Panc1 (cell line): Measurements from ENCODE around the gene RAP1GAP2. TPM values are rescaled to one million over a fixed set of nuclear protein-coding genes. Genes with fewer than 3 reads are reported as not detected.

ENCODE experiments used
- ATAC-seq: fragments of 200-7000 bp; cut with Tn5 transposase; 2 replicates; pipeline ENCODE4 v1.9.1; 2020; ENCODE audit warnings: mild to moderate bottlenecking, moderate library complexity
- BruUV-seq: library from RNA; stranded (reverse); fragments of 400-500 nt; replicated peaks from 2 replicates; lab custom pipeline; 2021; lab: Mats Ljungman, UMichigan
- CTCF ChIA-PET: fragments of 300-600 bp; sonication (Branson Sonifier 250); formaldehyde crosslinking; loops from one replicate; lab custom pipeline; 2022; ENCODE audit warnings: antibody characterized with exemption; lab: Charles Lee
- POLR2A ChIA-PET: fragments of 300-600 bp; sonication (Branson Sonifier 250); formaldehyde crosslinking; loops from one replicate; lab custom pipeline; 2022; ENCODE audit warnings: antibody characterized with exemption; lab: Charles Lee
- DNase-seq: peaks from one replicate; pipeline ENCODE4 v3.0.0-alpha.2; 2010; ENCODE audit warnings: low read depth, low spot score
- H3K27ac ChIP-seq: 2 replicates; pipeline ENCODE4 v1.5.1; 2011; ENCODE audit warnings: mild to moderate bottlenecking, low read length, inconsistent platforms
- H3K27me3 ChIP-seq: fragments of 200-500 bp; sonication (Bioruptor generic); 2 replicates; pipeline ENCODE4 v1.6.0; 2014; ENCODE audit warnings: low read length, inconsistent platforms; ENCODE audit not compliant: control insufficient read depth, insufficient read depth
- H3K36me3 ChIP-seq: fragments of 200-500 bp; sonication (Bioruptor generic); 2 replicates; pipeline ENCODE4 v1.5.1; 2014; ENCODE audit warnings: inconsistent platforms, mild to moderate bottlenecking, low read length, moderate library complexity; ENCODE audit not compliant: control insufficient read depth, insufficient read depth
- H3K4me1 ChIP-seq: 2 replicates; pipeline ENCODE4 v1.5.1; 2011; ENCODE audit warnings: inconsistent platforms, mild to moderate bottlenecking, low read length, moderate library complexity; ENCODE audit not compliant: control insufficient read depth, insufficient read depth
- H3K4me3 ChIP-seq, 2 experiments: 2 replicates each; pipeline ENCODE4 v1.5.1; 2011 to 2012; ENCODE audit warnings: low read depth in 2 of 2, low read length in 2 of 2, mild to moderate bottlenecking in 2 of 2, inconsistent platforms in 1 of 2, moderate library complexity in 1 of 2
- H3K9me3 ChIP-seq: fragments of 200-500 bp; sonication (Bioruptor generic); 2 replicates; pipeline ENCODE4 v1.5.1; 2014; ENCODE audit warnings: low read depth, mild to moderate bottlenecking, inconsistent platforms, low read length, moderate library complexity; ENCODE audit not compliant: control insufficient read depth, insufficient read depth
- POLR2AphosphoS5 ChIP-seq: IDR thresholded peaks from 2 replicates; pipeline ENCODE4 v1.6.1; 2012; ENCODE audit warnings: mild to moderate bottlenecking, low read depth, low read length, moderate library complexity
- SIN3A ChIP-seq: IDR thresholded peaks from 2 replicates; pipeline ENCODE4 v1.6.1; 2012; ENCODE audit warnings: low read depth, mild to moderate bottlenecking, low read length, moderate library complexity, borderline replicate concordance; ENCODE audit not compliant: insufficient read depth
- TCF7L2 ChIP-seq: IDR thresholded peaks from 2 replicates; pipeline ENCODE4 v1.6.1; 2011; ENCODE audit warnings: mild to moderate bottlenecking, low read depth, low read length, inconsistent platforms
- in situ Hi-C: cut with HindIII; loops from 2 replicates; pipeline ENCODE4 v1.10.0; 2016; ENCODE audit warnings: low sequenced_read_pairs, low pct_unique_long_range_greater_than_20kb
- intact Hi-C: fragments of 100-400 bp; cut with micrococcal nuclease; formaldehyde crosslinking; loops from one replicate; pipeline ENCODE4 v1.10.0; 2022; ENCODE audit not compliant: unreplicated experiment
- total RNA-seq: library from RNA; stranded (reverse); gene quantifications from one replicate; pipeline ENCODE4 v1.2.1, GENCODE V29; 2021; ENCODE audit not compliant: unreplicated experiment
- TF ChIP-seq, protein P1 (sequence below): fragments of 450-650 bp; IDR thresholded peaks from 2 replicates; pipeline ENCODE4 v1.5.1; 2017; ENCODE audit warnings: mild to moderate bottlenecking
- TF ChIP-seq, protein P2 (sequence below), 2 experiments: IDR thresholded peaks; 2 replicates each; pipeline ENCODE4 v1.6.1; 2011 to 2012; ENCODE audit warnings: low read depth in 2 of 2, control low read depth in 1 of 2, low read length in 1 of 2, mild to moderate bottlenecking in 1 of 2, moderate library complexity in 1 of 2; ENCODE audit not compliant: insufficient read depth in 1 of 2

The RAP1GAP2 gene
- total RNA-seq, 1 experiment from 2014 or later: 10.0 TPM

DNA sequence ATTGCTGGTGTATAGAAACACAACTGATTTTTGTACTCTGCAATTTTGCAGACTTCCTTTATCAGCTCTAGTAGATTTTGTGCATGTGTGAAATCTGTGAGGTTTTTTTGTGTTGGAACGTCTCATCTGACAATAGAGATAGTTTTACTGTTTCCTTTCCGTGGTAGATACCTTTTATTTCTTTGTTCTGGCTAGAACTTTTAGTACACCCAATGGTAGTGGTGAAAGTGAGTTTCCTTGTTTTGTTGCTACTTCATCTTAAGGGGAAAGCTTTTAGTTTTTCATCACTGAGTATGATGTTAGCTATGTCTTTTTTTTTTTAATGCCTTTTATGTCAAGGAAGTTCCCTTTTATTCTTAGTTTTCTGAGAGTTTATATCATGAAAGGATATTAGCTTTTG lies 149.1 kb downstream of the RAP1GAP2 start:
- DNase-seq (no peak), ATAC-seq (no peak)
- H3K4me1 ChIP-seq: no peaks in the 10 kb centered on the region
- no peak overlapping the region for H3K27ac ChIP-seq
- no peaks in the 10 kb centered on the region for H3K36me3 ChIP-seq
- no peaks in the 10 kb centered on the region for H3K27me3 ChIP-seq
- intact Hi-C loops (no loop called here), in situ Hi-C loops (no loop called here)
- no peaks in the 10 kb centered on the region for H3K9me3 ChIP-seq
- no peak overlapping the region for H3K4me3 ChIP-seq
- POLR2A ChIA-PET: interaction anchor here (0.5 to 0.7 kb wide), 2 partner anchors 14 to 19 kb away, joined by 3 read pairs; no protein-coding TSS in a partner anchor
- TF ChIP-seq SIN3A: no peak
- no peak for TF ChIP-seq POLR2AphosphoS5
- TF ChIP-seq, protein P1, sequence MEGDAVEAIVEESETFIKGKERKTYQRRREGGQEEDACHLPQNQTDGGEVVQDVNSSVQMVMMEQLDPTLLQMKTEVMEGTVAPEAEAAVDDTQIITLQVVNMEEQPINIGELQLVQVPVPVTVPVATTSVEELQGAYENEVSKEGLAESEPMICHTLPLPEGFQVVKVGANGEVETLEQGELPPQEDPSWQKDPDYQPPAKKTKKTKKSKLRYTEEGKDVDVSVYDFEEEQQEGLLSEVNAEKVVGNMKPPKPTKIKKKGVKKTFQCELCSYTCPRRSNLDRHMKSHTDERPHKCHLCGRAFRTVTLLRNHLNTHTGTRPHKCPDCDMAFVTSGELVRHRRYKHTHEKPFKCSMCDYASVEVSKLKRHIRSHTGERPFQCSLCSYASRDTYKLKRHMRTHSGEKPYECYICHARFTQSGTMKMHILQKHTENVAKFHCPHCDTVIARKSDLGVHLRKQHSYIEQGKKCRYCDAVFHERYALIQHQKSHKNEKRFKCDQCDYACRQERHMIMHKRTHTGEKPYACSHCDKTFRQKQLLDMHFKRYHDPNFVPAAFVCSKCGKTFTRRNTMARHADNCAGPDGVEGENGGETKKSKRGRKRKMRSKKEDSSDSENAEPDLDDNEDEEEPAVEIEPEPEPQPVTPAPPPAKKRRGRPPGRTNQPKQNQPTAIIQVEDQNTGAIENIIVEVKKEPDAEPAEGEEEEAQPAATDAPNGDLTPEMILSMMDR: no peak
- TF ChIP-seq, protein P2, sequence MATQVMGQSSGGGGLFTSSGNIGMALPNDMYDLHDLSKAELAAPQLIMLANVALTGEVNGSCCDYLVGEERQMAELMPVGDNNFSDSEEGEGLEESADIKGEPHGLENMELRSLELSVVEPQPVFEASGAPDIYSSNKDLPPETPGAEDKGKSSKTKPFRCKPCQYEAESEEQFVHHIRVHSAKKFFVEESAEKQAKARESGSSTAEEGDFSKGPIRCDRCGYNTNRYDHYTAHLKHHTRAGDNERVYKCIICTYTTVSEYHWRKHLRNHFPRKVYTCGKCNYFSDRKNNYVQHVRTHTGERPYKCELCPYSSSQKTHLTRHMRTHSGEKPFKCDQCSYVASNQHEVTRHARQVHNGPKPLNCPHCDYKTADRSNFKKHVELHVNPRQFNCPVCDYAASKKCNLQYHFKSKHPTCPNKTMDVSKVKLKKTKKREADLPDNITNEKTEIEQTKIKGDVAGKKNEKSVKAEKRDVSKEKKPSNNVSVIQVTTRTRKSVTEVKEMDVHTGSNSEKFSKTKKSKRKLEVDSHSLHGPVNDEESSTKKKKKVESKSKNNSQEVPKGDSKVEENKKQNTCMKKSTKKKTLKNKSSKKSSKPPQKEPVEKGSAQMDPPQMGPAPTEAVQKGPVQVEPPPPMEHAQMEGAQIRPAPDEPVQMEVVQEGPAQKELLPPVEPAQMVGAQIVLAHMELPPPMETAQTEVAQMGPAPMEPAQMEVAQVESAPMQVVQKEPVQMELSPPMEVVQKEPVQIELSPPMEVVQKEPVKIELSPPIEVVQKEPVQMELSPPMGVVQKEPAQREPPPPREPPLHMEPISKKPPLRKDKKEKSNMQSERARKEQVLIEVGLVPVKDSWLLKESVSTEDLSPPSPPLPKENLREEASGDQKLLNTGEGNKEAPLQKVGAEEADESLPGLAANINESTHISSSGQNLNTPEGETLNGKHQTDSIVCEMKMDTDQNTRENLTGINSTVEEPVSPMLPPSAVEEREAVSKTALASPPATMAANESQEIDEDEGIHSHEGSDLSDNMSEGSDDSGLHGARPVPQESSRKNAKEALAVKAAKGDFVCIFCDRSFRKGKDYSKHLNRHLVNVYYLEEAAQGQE (IDR thresholded peaks at IDR 0.05; ENCODE audit: insufficient read depth in 1 of 2, low read depth in 2 of 2, low read length in 1 of 2): no peak
- no peak for TF ChIP-seq TCF7L2
- CTCF ChIA-PET: interaction anchor here (0.7 kb wide), 1 partner anchor 62 kb away, joined by 3 read pairs; no protein-coding TSS in a partner anchor
- no TSS peak for BruUV-seq

DNA sequence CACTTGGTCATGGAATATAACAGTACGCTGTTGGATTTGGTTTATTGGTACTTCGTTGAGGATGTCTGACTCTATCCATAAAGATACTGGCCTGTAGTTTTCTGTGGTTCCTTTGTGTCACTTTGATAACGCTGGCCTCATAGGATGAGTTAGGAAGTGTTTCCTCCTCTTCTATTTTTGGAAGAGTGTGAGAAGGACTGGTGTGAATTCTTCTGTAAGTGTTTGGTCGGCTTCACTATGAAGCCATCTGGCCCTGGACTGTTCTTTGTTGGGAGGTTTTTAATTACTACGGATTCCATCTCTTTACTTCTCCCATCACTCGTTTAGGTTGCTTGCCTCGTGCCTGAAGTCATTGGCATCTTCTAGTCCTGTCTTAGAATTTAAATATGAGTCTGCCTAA lies 149.9 kb downstream of the RAP1GAP2 start:
- Histone ChIP-seq H3K27ac (no peak overlapping the region), H3K4me3 (no peak overlapping the region), H3K36me3 (no peaks in the 10 kb centered on the region), H3K4me1 (no peaks in the 10 kb centered on the region), H3K27me3 (no peaks in the 10 kb centered on the region), H3K9me3 (no peaks in the 10 kb centered on the region)
- ATAC-seq (no peak), DNase-seq (no peak)
- no TSS peak for BruUV-seq
- POLR2A ChIA-PET: no interaction called here
- CTCF ChIA-PET: no interaction called here
- intact Hi-C loops: no loop called here
- in situ Hi-C loops: no loop called here
- no peak for TF ChIP-seq SIN3A
- TF ChIP-seq, protein P1: no peak
